ENCODE data around the gene PRR27.
"Not testable (repeated sequence)": the region's sequence is repeated elsewhere in the genome, so short reads cannot be mapped to it uniquely, and the experiment has no call there.

Gene PRR27

DNA sequence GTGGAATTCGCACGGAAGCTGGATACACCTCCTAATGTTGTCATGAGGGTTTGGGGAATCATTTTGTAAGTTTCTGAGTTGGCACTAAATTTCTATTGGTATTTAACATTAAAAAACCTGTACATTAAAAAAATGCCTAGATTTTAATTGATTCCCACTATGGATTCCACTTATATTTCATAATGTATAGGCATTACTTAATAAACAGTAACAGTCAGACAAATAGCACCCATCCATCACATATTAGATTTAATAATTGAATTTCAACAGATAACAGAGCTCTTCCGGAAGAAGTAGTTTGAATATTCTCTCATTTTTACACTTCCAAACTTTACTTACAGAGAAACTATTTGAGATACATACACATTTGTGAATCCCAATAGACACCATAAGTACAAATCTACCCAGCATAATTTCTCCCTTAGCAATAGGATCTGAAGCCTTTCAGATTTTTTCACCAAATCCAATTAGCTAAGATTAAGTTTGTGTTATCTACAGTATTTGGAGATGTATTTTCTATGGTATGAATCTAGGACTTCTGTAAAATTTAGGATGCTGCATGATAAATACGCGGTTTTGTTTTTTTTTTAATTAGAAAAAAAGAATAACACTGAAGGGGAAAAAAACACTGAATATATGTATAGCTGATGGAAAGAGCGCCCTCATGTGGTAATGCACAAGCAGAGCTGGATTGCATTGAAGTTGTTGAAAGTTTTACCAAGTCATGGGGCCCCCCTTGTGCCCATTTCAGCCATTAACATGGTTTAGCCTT is 29.3 kb downstream of the PRR27 start:
- no peaks in the 10 kb centered on the region for H3K4me1 Mint-ChIP-seq (ENCODE audit: low read depth)
- H3K36me3 Mint-ChIP-seq (ENCODE audit: low read depth), result no peaks in the 10 kb centered on the region
- no peaks in the 10 kb centered on the region for H3K9me3 Mint-ChIP-seq
- no peaks in the 10 kb centered on the region for H3K27me3 Mint-ChIP-seq
- DNase-seq, result no peak
- no peak overlapping the region for H3K27ac Mint-ChIP-seq
- H3K4me3 Mint-ChIP-seq, result no peak overlapping the region

GRCh38 chr4:70183940-70184246 is 29.9 kb downstream of the PRR27 start:
- Mint-ChIP-seq H3K27me3 (no peaks in the 10 kb centered on the region), H3K27ac (no peak overlapping the region), H3K4me1 (ENCODE audit: low read depth) (no peaks in the 10 kb centered on the region), H3K4me3 (no peak overlapping the region), H3K36me3 (ENCODE audit: low read depth) (no peaks in the 10 kb centered on the region), H3K9me3 (no peaks in the 10 kb centered on the region)
- no peak for DNase-seq

DNA sequence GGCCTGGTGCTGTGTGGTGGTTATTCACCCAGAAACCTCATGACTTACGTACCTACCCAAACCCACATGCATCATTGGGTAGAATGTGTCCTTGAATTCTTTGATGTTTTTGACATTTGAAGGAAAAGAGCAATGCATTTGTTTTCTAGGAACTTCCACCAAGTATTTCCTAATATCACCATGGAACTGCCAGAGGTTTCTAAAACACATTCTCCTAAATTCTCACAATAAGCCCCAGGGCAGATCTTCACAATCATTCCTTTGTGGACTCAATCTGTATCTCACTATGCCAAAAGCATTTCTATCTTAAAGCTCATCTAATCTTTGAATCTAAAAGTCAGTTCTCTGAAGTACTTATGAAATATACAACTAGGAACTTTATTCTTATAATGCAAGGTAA is 33.2 kb downstream of the PRR27 start:
- H3K4me3 Mint-ChIP-seq, result no peak overlapping the region
- no peaks in the 10 kb centered on the region for H3K4me1 Mint-ChIP-seq (ENCODE audit: low read depth)
- H3K27me3 Mint-ChIP-seq, result no peaks in the 10 kb centered on the region
- no peaks in the 10 kb centered on the region for H3K36me3 Mint-ChIP-seq (ENCODE audit: low read depth)
- H3K9me3 Mint-ChIP-seq, result peaks cover 2% of the 10 kb centered on the region
- DNase-seq, result no peak
- H3K27ac Mint-ChIP-seq, result no peak overlapping the region

GRCh38 chr4:70190579-70190978 is 36.5 kb downstream of the PRR27 start:
- H3K27ac Mint-ChIP-seq, result no peak overlapping the region
- no peaks in the 10 kb centered on the region for H3K36me3 Mint-ChIP-seq (ENCODE audit: low read depth)
- peaks cover 2% of the 10 kb centered on the region for H3K9me3 Mint-ChIP-seq
- no peaks in the 10 kb centered on the region for H3K4me1 Mint-ChIP-seq (ENCODE audit: low read depth)
- no peak for DNase-seq
- H3K27me3 Mint-ChIP-seq, result no peaks in the 10 kb centered on the region
- H3K4me3 Mint-ChIP-seq, result no peak overlapping the region

GRCh38 chr4:70191647-70192046 is 37.6 kb downstream of the PRR27 start:
- H3K4me3 Mint-ChIP-seq, result no peak overlapping the region
- no peak overlapping the region for H3K27ac Mint-ChIP-seq
- no peaks in the 10 kb centered on the region for H3K4me1 Mint-ChIP-seq (ENCODE audit: low read depth)
- no peaks in the 10 kb centered on the region for H3K27me3 Mint-ChIP-seq
- peaks cover 2% of the 10 kb centered on the region for H3K9me3 Mint-ChIP-seq
- H3K36me3 Mint-ChIP-seq (ENCODE audit: low read depth), result no peaks in the 10 kb centered on the region
- no peak for DNase-seq

GRCh38 chr4:70192895-70193294 is 38.9 kb downstream of the PRR27 start:
- no peak for DNase-seq
- H3K9me3 Mint-ChIP-seq, result peaks cover 2% of the 10 kb centered on the region

DNA sequence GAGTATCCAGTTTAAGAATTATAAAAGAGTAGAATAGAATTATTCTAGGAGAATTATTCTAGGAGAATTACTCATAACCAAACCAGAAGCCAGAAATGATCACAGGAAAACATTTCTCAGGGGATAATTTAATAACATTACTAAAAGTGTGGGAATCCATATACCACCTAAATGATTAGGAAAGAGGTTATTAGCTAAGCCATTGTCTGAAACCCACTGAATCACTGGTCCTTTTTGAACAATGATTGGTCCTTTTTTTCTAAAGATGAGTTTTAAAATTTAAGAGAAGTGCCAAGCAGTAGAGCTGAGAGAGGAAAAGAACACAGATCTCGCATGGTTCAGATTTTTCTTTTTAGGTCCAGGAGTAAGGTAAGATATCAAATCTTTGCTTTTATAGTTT is 41.4 kb downstream of the PRR27 start, which contains the start of gene ODAM:
ODAM (plus strand) TSS at position 301 of the 400 bp plus-strand sequence. CDS start 819 bp downstream, outside the sequence.
- no peaks in the 10 kb centered on the region for H3K4me1 Mint-ChIP-seq (ENCODE audit: low read depth)
- H3K27me3 Mint-ChIP-seq, result no peaks in the 10 kb centered on the region
- H3K27ac Mint-ChIP-seq, result no peak within 1 kb of the TSS
- no peaks in the 10 kb centered on the region for H3K36me3 Mint-ChIP-seq (ENCODE audit: low read depth)
- peaks cover 2% of the 10 kb centered on the region for H3K9me3 Mint-ChIP-seq
- no peak within 1 kb of the TSS for H3K4me3 Mint-ChIP-seq
- DNase-seq, result no peak

More at GRCh38 chr4:70192895-70193294, 38.9 kb downstream of the PRR27 start:
- Mint-ChIP-seq H3K27me3 (no peaks in the 10 kb centered on the region), H3K4me1 (ENCODE audit: low read depth) (no peaks in the 10 kb centered on the region), H3K36me3 (ENCODE audit: low read depth) (no peaks in the 10 kb centered on the region), H3K27ac (no peak overlapping the region), H3K4me3 (no peak overlapping the region)

DNA sequence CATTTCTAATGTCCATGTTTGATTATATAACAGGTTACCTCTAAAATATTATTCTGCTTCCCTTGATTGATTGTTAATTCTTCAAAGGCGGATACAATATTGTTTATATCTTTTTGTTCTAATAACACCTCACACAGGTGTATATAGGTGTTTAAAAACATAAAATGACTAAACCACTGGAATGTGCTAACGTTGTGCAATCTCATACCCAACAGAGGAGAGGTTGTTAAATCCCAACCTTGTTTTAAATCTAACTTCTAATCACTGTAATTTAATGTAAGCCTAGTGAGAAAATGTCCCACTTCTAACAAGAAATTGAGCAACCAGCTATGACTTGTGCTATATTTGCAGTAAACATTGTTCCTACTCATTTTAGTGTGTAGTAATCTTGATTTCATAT is 42.8 kb downstream of the PRR27 start:
- Mint-ChIP-seq H3K4me1 (ENCODE audit: low read depth) (no peaks in the 10 kb centered on the region), H3K27me3 (no peaks in the 10 kb centered on the region), H3K27ac (no peak overlapping the region), H3K36me3 (ENCODE audit: low read depth) (no peaks in the 10 kb centered on the region), H3K4me3 (no peak overlapping the region), H3K9me3 (no peaks in the 10 kb centered on the region)
- DNase-seq, result no peak

- H3K4me3 Mint-ChIP-seq, result no peak overlapping the region
- H3K4me1 Mint-ChIP-seq (ENCODE audit: low read depth), result no peaks in the 10 kb centered on the region
- H3K27ac Mint-ChIP-seq, result no peak overlapping the region
- no peaks in the 10 kb centered on the region for H3K36me3 Mint-ChIP-seq (ENCODE audit: low read depth)
- no peak for DNase-seq
- no peaks in the 10 kb centered on the region for H3K27me3 Mint-ChIP-seq
- H3K9me3 Mint-ChIP-seq, result no peaks in the 10 kb centered on the region
Measured at GRCh38 chr4:70197842-70198241, 43.8 kb downstream of the PRR27 start.

GRCh38 chr4:70203601-70204000 is 49.6 kb downstream of the PRR27 start:
- Mint-ChIP-seq H3K27ac (no peak overlapping the region), H3K36me3 (ENCODE audit: low read depth) (no peaks in the 10 kb centered on the region), H3K4me1 (ENCODE audit: low read depth) (no peaks in the 10 kb centered on the region), H3K9me3 (no peaks in the 10 kb centered on the region), H3K4me3 (no peak overlapping the region), H3K27me3 (no peaks in the 10 kb centered on the region)
- DNase-seq, result no peak

- H3K36me3 Mint-ChIP-seq (ENCODE audit: low read depth); H3K27ac Mint-ChIP-seq; H3K27me3 Mint-ChIP-seq; H3K9me3 Mint-ChIP-seq; H3K4me1 Mint-ChIP-seq (ENCODE audit: low read depth); H3K4me3 Mint-ChIP-seq; DNase-seq: not testable (repeated sequence)
Measured at GRCh38 chr4:70212752-70213151, 58.7 kb downstream of the PRR27 start.

Data from activated T-cell treated with anti-CD3 and anti-CD28 coated beads, Interleukin-2, amount 50 U/mL, for 24 hours (primary cell).